Liver (tissue), 3 donors: ENCODE measurements around the gene PCDHA3.

ENCODE experiments used
- ATF3 ChIP-seq: IDR thresholded peaks from 2 replicates; pipeline ENCODE4 v1.6.1; 2016; ENCODE audit warnings: antibody characterized with exemption
- CTCF ChIP-seq: fragments of 150-350 bp; IDR thresholded peaks from 2 replicates; pipeline ENCODE4 v1.5.1; 2017; ENCODE audit warnings: improper control_type of control experiment, low read depth, low read length; ENCODE audit not compliant: missing input control
- FOXA1 ChIP-seq: IDR thresholded peaks from 2 replicates; pipeline ENCODE4 v1.6.1; 2016; ENCODE audit warnings: antibody characterized with exemption
- GABPA ChIP-seq, 2 donors: IDR thresholded peaks in 1 of 2; conservative IDR thresholded peaks in 1 of 2; 2 replicates each; pipeline ENCODE4 v1.6.1; 2016; ENCODE audit warnings: antibody characterized with exemption in 2 of 2, mild to moderate bottlenecking in 1 of 2, moderate library complexity in 1 of 2
- RAD21 ChIP-seq, 2 donors: IDR thresholded peaks; 2 replicates each; pipeline ENCODE4 v1.6.1; 2016; ENCODE audit warnings: antibody characterized with exemption in 2 of 2, mild to moderate bottlenecking in 2 of 2
- YY1 ChIP-seq: IDR thresholded peaks from 2 replicates; pipeline ENCODE4 v1.6.1; 2016; ENCODE audit warnings: antibody characterized with exemption, mild to moderate bottlenecking
- ZBTB33 ChIP-seq: IDR thresholded peaks from 2 replicates; pipeline ENCODE4 v1.6.1; 2016; ENCODE audit warnings: antibody characterized with exemption
- donor health status: healthy.
- donor health status: healthy.

- TF ChIP-seq GABPA (IDR thresholded peaks at IDR 0.05 in 1 of 2, conservative IDR thresholded peaks at IDR 0.05 in 1 of 2) (no peak), CTCF (no peak), ATF3 (no peak), YY1 (no peak), FOXA1 (no peak), RAD21 (IDR thresholded peaks at IDR 0.05) (no peak), ZBTB33 (no peak)
These were observed 4.2 kb upstream of the PCDHA3 start for GRCh38 chr5:140796718-140797095.
